Activated naive CD4-positive, alpha-beta T cell treated with anti-CD3 and anti-CD28 coated beads for 36 hours (primary cell): ENCODE data around the gene C1QTNF1. TPM values are rescaled to one million over a fixed set of nuclear protein-coding genes. Genes with fewer than 3 reads are reported as not detected.

Experiments
- CTCF ChIA-PET: fragments of 350-600 bp; sonication (Branson Sonifier 250); formaldehyde crosslinking; loops from one replicate; lab custom pipeline; 2021; ENCODE audit warnings: antibody characterized with exemption; lab: Charles Lee
- DNase-seq: peaks from one replicate; pipeline ENCODE4 v3.0.0-alpha.2; 2020
- H3K27ac Mint-ChIP-seq: one replicate; pipeline ENCODE4 v1.8.0; 2021; ENCODE audit warnings: mild to moderate bottlenecking, mixed read lengths
- H3K27me3 Mint-ChIP-seq: one replicate; pipeline ENCODE4 v1.8.0; 2021; ENCODE audit warnings: low read depth, mixed read lengths
- H3K36me3 Mint-ChIP-seq: one replicate; pipeline ENCODE4 v1.8.0; 2021; ENCODE audit warnings: low read depth, mixed read lengths
- H3K4me1 Mint-ChIP-seq: one replicate; pipeline ENCODE4 v1.8.0; 2021; ENCODE audit warnings: low read depth, mixed read lengths
- H3K4me3 Mint-ChIP-seq: one replicate; pipeline ENCODE4 v1.8.0; 2021; ENCODE audit warnings: mild to moderate bottlenecking, moderate library complexity, mixed read lengths
- H3K9me3 Mint-ChIP-seq: one replicate; pipeline ENCODE4 v1.8.0; 2021; ENCODE audit warnings: mixed read lengths
- intact Hi-C: fragments of 100-400 bp; cut with micrococcal nuclease; formaldehyde crosslinking; loops from one replicate; pipeline ENCODE4 v1.15.1; 2023
- total RNA-seq, 2 experiments: library from RNA; stranded (reverse); gene quantifications; one replicate each; pipeline ENCODE4 v1.2.3, GENCODE V29; 2021

C1QTNF1 gene
- total RNA-seq, 2 experiments from 2014 or later: 0.14 to 0.32 TPM

DNA sequence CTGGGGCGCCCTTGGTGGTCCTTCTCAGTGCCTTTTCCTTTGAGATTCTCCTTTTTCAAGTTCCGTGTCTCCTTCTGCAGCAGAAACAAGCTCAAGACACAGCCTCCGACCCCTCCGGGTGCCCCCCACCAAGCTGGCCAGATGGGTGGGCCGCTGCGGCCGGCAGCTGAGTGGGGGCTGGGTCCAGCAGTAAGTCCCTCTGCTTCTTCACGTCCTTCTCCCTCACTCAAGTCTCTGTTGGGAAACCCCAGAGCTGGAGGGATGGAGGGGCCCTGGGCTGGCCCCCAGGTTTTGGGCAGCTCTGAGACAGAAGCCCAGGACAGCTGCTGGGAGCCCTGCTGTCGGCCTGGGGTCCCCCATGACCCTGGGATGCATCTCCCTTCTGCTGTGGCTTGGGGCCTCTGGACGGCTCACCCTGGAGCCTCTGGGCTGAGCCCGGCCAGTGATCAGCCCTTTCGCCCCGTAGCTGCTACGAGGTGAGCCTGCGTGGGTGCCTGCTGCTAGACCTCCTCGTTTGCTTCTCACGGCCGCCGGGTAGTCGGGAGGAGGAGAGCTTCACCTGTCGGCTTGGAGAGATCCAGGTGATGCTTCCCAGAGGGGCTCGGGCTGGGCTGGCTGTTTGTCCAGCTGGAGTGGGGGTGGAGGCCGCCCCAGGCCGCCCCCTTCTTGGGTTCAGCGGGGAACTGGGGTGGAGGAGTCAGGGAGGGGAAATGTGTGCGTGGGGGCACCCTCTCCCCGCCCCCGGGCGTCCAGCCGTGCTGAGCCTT lies 61.4 kb downstream of the C1QTNF1 start:
- intact Hi-C loops: no loop called here

DNA sequence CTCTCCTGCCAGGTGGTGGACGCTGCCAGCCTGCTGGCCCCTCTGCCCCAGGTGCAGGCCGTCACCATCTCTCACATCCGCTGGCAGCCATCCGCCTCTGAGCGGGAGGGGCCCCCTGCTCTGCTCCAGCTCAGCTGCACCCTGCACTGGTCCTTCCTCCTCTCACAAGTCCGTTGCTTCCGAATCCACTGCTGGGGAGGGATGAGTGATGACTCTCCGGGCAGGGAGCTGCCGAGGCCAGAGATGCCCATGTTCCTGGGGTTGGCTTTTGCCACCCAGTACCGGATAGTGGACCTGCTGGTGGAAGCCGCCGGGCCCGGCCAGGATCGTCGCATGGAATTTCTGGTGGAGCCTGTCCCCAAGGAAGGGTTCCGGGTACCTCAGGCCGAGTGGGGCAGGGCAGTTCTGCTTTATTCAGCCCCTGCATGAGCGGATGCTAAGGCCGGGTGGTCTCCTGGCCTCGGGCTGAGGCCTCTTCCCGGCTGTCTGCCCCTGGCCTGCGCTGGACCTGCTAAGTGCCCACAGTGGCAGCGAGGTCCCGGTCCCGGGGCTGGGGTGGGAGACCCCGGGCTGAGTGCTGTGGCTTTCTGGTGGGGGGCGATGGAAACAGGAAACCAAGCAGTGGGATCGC lies 62.1 kb downstream of the C1QTNF1 start:
- DNase-seq: no peak
- Mint-ChIP-seq H3K27me3 (no peaks in the 10 kb centered on the region), H3K9me3 (no peaks in the 10 kb centered on the region), H3K4me1 (no peaks in the 10 kb centered on the region), H3K27ac (no peak overlapping the region), H3K36me3 (peaks cover 10% of the 10 kb centered on the region), H3K4me3 (no peak overlapping the region)
- CTCF ChIA-PET: interaction anchor here (6.5 kb wide), 1 partner anchor 306 kb away, joined by 61 read pairs; no protein-coding TSS in a partner anchor
- intact Hi-C loops: no loop called here

More for the DNA sequence above, 61.4 kb downstream of the C1QTNF1 start:
- DNase-seq: no peak
- CTCF ChIA-PET: interaction anchor here (0.7 to 6.5 kb wide), 4 partner anchors 14 to 307 kb away, joined by 3 to 61 read pairs (median 4); no protein-coding TSS in a partner anchor
- H3K4me3 Mint-ChIP-seq: no peak overlapping the region
- no peaks in the 10 kb centered on the region for H3K4me1 Mint-ChIP-seq
- no peaks in the 10 kb centered on the region for H3K9me3 Mint-ChIP-seq
- H3K27ac Mint-ChIP-seq: no peak overlapping the region
- no peaks in the 10 kb centered on the region for H3K27me3 Mint-ChIP-seq
- H3K36me3 Mint-ChIP-seq: peaks cover 13% of the 10 kb centered on the region

DNA sequence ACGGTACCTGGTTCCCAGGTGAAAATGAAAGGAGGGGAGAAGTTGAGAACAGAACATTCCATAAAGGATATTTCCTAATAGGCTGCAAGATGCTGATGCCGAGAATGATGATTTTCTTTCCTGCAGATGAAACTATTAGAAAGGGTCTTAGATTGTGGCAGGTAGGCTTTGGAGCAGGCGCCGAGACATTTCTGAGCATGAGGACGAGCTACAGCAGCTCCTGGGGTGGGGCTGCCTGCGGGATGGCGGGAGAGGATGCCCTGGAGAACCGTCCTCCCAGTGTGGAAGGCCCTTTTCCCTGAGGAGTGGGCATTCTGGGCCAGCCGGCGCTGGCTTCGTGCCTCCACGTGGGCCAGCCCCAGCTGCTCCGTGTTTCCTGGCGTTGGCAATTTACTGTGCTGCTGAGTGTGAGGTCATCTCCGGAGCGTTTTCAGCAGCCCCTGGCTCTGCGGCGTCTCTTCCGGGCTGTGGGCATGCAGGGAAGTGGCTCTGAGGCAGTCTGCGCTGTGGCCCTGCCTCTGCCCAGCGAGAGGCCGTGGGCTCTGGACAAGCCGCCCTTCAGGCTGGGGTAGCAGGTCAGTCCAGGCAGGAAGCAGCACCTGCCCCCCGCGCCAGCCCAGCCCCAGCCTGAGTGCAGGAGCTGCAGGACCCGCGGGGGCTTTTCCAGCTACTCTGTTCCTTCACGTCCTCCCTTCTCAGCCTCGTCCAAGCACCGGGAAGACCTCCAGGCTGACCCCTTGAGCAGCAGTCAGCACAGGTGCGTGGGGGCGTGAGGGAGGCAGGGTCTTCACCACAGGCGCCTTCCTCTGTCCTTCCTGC lies 62.8 kb downstream of the C1QTNF1 start:
- intact Hi-C loops: loop anchor here (1.0 kb wide), 1 partner anchor 305 kb away; no protein-coding TSS in a partner anchor
- Mint-ChIP-seq H3K4me3 (no peak overlapping the region), H3K4me1 (no peaks in the 10 kb centered on the region), H3K36me3 (peaks cover 8% of the 10 kb centered on the region), H3K27ac (no peak overlapping the region), H3K27me3 (no peaks in the 10 kb centered on the region), H3K9me3 (no peaks in the 10 kb centered on the region)
- no peak for DNase-seq
- CTCF ChIA-PET: interaction anchor here (0.6 to 6.5 kb wide), 11 partner anchors 13 to 1999 kb away, joined by 3 to 61 read pairs (median 4); no protein-coding TSS in a partner anchor

DNA sequence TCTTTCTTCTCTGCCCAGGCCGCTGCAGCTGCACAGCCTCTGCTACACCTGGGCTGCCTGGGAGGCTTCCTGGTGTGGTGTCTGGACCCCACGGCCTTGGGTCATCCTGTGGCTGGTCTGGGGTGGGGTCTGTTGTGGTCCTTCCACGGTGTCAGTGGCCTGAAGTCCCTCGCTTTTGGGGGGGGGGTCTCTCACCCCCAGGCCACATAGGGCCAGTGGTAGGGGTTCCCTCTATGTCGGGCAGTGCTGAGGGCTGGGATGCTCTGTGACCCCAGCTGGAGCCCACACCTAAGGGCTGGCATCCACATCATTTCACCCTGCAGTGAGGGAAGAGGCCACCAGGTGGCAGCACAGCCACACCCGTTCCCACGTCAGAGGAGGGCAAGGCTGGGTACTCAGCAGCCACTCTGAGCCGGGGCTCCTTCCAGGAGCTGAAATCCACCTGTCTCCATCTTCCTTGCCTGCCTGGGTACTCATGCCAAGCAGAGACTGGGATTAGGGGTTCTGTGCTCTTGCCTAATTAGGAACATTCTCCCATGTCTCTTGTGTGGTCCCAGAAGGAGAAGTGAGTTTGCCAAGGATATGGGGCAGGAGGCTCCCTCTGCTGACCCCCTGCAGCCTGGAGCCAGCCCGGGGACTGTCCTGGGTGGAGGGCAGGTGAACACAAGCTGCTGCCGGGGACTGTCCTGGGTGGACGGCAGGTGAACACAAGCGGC lies 63.6 kb downstream of the C1QTNF1 start:
- DNase-seq: peak; percentile 84
- Mint-ChIP-seq H3K27ac (no peak overlapping the region), H3K4me3 (no peak overlapping the region), H3K9me3 (no peaks in the 10 kb centered on the region), H3K27me3 (peaks cover 4% of the 10 kb centered on the region), H3K36me3 (peaks cover 6% of the 10 kb centered on the region), H3K4me1 (no peaks in the 10 kb centered on the region)
- CTCF ChIA-PET: interaction anchor here (0.6 to 6.5 kb wide), 14 partner anchors 14 to 1998 kb away, joined by 3 to 61 read pairs (median 4); no protein-coding TSS in a partner anchor
- intact Hi-C loops: loop anchor here (1.0 kb wide), 1 partner anchor 305 kb away; no protein-coding TSS in a partner anchor

DNA sequence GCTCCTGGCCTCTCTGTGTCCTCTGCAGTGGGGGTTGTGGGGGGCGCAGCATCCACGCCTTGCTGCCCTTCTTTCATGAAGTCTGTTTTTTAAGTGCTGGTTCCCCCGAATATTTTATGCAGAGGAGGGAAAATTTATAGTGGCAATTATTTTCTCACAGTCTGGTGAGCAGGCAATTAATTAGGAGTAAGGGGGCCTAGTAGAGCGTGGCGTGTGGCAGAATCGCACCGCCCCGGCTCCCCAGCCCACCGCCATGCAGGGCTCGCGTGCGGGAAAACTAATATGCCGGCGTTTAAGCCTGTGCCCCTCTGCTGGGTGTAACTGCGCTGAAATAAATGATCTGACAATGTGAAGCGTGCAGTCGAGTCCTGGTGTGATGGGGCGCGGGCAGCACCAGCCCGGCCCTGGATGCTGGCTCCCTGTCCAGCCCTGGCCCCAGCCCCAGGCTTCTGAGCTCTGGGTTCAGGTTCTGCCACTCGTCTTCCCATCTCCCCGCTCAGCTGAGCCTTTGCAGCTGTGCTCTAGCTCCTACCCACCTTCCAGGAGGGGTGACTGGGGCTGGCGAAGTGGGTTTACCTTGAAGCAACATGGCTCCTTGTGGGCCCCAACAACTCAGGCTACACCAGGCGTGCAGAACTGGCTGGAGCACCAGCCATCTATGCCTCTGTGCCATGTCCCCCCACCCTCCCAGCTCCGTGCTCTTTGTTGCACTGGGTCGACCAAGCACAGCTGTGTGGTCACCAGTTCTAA lies 64.5 kb downstream of the C1QTNF1 start:
- peaks cover 3% of the 10 kb centered on the region for H3K36me3 Mint-ChIP-seq

DNA sequence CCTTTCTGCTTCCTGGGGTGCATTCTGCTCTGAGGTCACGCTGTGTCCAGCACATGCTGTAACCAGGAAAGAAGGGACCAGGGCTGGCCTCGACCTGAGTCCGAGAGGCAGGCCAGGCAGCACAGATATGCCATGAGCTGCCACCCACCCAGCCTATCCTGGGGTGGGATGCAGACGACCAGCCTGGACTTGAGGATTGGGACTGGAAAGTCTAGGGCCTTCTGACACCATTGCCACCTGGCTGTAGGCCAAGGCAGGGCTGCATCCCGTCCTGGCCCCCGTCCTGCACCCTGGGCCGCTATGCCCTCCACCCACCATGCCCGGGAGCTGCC lies 65.0 kb downstream of the C1QTNF1 start:
- peaks cover 3% of the 10 kb centered on the region for H3K36me3 Mint-ChIP-seq
- no peaks in the 10 kb centered on the region for H3K9me3 Mint-ChIP-seq
- DNase-seq: no peak
- no peak overlapping the region for H3K27ac Mint-ChIP-seq
- H3K4me1 Mint-ChIP-seq: peaks cover 2% of the 10 kb centered on the region
- H3K4me3 Mint-ChIP-seq: no peak overlapping the region
- intact Hi-C loops: no loop called here
- CTCF ChIA-PET: interaction anchor here (0.6 to 6.5 kb wide), 6 partner anchors 16 to 620 kb away, joined by 3 to 61 read pairs (median 4); no protein-coding TSS in a partner anchor
- H3K27me3 Mint-ChIP-seq: peaks cover 4% of the 10 kb centered on the region

More for the DNA sequence above, 64.5 kb downstream of the C1QTNF1 start:
- no peaks in the 10 kb centered on the region for H3K9me3 Mint-ChIP-seq
- CTCF ChIA-PET: interaction anchor here (0.9 to 6.5 kb wide), 11 partner anchors 15 to 316 kb away, joined by 3 to 61 read pairs (median 4); no protein-coding TSS in a partner anchor
- peaks cover 4% of the 10 kb centered on the region for H3K27me3 Mint-ChIP-seq
- no peak for DNase-seq
- no peak overlapping the region for H3K4me3 Mint-ChIP-seq
- H3K4me1 Mint-ChIP-seq: peaks cover 2% of the 10 kb centered on the region
- H3K27ac Mint-ChIP-seq: no peak overlapping the region
- intact Hi-C loops: no loop called here

DNA sequence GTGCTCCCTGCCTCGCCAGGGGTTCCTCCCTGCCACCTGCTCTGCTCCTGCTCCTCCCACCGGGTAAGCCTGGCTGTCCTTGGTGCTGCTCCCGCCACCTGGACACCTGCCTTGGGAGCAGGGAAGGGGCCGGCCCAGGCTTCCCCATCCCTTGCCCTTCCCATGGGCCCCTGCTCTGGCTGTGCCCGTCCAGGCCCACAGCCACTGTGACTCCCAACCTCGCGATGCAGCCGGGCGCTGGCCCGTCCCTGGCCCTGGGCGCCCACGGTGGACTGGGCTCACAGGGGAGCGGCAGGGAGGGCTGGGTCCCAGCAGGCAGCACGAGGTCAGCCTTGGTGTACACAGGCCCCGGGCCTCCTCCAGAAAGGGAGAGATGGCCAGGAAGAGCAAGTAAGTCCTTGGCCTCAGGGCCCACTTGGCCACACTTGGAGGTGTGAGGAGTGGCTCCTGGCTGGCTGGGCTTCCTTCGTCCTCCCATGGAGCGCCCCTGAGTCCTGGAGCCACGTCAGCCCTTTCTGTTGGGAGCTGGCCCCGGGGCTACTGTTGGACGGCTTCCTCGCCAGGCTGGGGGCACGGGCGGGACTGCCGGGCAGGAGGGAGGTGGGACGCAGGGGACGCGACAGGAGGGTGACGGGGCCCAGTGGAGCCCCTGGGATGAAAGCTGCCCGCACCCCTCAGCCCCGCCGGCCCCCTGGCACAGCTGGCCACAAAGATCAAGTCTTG lies 65.9 kb downstream of the C1QTNF1 start:
- no peak overlapping the region for H3K4me3 Mint-ChIP-seq
- peaks cover 2% of the 10 kb centered on the region for H3K4me1 Mint-ChIP-seq
- no peaks in the 10 kb centered on the region for H3K9me3 Mint-ChIP-seq
- H3K36me3 Mint-ChIP-seq: peaks cover 3% of the 10 kb centered on the region
- intact Hi-C loops: no loop called here
- CTCF ChIA-PET: interaction anchor here (1.0 to 6.5 kb wide), 3 partner anchors 15 to 302 kb away, joined by 3 to 61 read pairs (median 4); no protein-coding TSS in a partner anchor
- peaks cover 12% of the 10 kb centered on the region for H3K27me3 Mint-ChIP-seq
- DNase-seq: no peak
- H3K27ac Mint-ChIP-seq: no peak overlapping the region

DNA sequence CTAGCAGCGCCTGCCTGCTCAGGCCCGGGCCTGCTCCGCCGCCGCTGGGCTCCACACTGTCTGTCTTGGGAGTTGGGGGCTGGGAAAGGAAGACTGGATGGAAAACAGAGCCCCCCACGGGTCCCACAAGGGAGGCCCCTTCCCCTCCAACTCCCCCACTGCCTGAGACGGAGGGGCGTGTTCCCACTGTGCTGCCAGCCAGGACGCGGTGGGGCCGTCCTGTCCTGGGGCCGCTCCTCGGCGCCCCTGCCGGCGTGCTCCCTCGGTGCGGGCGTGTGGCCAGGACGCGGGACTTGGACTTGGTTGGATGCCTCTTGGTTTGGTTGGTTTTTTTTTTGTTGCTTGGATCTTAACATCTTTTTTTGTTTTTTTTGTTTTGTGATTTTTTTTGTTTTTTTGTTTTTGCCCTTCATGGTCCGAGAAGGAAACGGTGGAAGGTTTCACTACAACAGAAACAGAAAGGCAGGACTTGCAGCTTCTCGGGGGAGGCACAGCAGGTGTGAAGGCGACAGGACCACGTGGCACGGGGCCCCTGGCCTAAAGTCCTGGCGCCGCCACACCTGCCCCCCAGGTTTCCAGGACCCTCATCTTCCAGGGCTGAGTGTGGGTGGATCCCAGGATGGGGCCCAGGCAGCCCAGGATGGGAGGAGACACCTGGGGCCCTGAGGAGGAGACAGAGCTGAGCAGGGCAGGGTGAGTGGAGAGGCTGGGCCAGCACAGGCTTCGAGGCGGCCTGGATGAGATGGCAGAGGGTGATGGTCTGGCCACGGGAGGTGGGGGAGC lies 66.7 kb downstream of the C1QTNF1 start:
- Mint-ChIP-seq H3K4me3 (no peak overlapping the region), H3K27ac (no peak overlapping the region), H3K9me3 (no peaks in the 10 kb centered on the region), H3K4me1 (peaks cover 2% of the 10 kb centered on the region), H3K27me3 (peaks cover 12% of the 10 kb centered on the region), H3K36me3 (peaks cover 3% of the 10 kb centered on the region)
- CTCF ChIA-PET: interaction anchor here (6.5 kb wide), 1 partner anchor 301 kb away, joined by 61 read pairs; no protein-coding TSS in a partner anchor
- intact Hi-C loops: no loop called here
- no peak for DNase-seq

DNA sequence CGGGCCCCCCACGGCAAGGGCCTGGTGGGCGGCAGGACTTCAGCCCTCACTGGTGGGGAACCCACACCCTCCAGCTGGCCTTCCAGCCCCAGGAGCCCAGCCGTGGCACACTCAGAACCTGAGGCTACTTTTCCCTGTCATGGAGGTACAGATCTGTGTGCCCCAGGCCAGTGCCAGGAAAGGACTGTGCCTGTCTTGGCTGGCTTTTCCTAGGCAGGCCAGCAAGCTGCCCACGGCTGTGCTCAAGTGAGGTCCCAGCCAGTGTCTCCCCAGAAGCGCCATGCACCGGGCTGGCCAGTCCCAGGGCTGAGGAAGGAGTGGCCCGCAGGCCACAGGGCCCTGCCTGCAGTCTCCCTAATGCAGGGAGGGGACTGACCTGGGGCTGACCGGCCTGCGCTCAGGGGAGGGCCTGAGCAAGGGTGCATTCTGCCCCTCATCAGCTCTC lies 67.3 kb downstream of the C1QTNF1 start:
- no peak for DNase-seq
- no peaks in the 10 kb centered on the region for H3K9me3 Mint-ChIP-seq
- H3K27me3 Mint-ChIP-seq: peaks cover 18% of the 10 kb centered on the region
- H3K27ac Mint-ChIP-seq: no peak overlapping the region
- H3K4me1 Mint-ChIP-seq: peaks cover 2% of the 10 kb centered on the region
- no peak overlapping the region for H3K4me3 Mint-ChIP-seq
- H3K36me3 Mint-ChIP-seq: peaks cover 3% of the 10 kb centered on the region
- intact Hi-C loops: no loop called here
- CTCF ChIA-PET: no interaction called here

DNA sequence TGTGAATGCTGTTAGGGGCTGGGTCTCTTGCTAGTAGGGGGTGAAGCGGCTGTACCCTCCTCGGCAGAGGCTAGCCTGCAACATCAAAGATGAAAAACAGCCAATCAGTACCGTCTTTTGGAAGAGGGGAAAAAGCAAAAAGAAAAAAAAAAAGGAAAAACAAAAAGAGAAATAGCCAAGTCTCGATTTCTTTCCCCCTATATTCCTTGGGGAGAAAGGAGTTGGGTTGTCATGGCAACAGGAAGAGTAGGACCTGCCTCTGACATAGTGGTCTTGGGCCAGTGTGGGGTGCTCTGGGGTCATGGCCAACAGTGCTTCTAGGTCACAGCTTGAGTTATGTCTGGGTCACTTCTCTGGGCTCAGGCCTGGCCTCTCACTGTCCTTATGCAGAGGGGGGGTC lies 68.6 kb downstream of the C1QTNF1 start:
- DNase-seq: no peak
- Mint-ChIP-seq H3K36me3 (no peaks in the 10 kb centered on the region), H3K9me3 (no peaks in the 10 kb centered on the region), H3K4me3 (no peak overlapping the region), H3K27me3 (peaks cover 18% of the 10 kb centered on the region), H3K27ac (no peak overlapping the region), H3K4me1 (peaks cover 2% of the 10 kb centered on the region)
- intact Hi-C loops: no loop called here
- CTCF ChIA-PET: interaction anchor here (1.3 kb wide), 1 partner anchor 298 kb away, joined by 3 read pairs; no protein-coding TSS in a partner anchor
